GM21737 (cell line): Measurements from ENCODE around the gene KNTC1.
"Not testable (repeated sequence)": the region's sequence is repeated elsewhere in the genome, so short reads cannot be mapped to it uniquely, and the experiment has no call there.

Source experiments
- ATAC-seq: cut with Tn5 transposase; IDR thresholded peaks from one replicate; pipeline ENCODE4 v1.9.1; 2021; ENCODE audit warnings: mild to moderate bottlenecking, moderate library complexity; ENCODE audit not compliant: unreplicated experiment

KNTC1 gene

GRCh38 chr12:122547330-122547729 lies 20.3 kb downstream of the KNTC1 start:
- ATAC-seq, result no peak

DNA sequence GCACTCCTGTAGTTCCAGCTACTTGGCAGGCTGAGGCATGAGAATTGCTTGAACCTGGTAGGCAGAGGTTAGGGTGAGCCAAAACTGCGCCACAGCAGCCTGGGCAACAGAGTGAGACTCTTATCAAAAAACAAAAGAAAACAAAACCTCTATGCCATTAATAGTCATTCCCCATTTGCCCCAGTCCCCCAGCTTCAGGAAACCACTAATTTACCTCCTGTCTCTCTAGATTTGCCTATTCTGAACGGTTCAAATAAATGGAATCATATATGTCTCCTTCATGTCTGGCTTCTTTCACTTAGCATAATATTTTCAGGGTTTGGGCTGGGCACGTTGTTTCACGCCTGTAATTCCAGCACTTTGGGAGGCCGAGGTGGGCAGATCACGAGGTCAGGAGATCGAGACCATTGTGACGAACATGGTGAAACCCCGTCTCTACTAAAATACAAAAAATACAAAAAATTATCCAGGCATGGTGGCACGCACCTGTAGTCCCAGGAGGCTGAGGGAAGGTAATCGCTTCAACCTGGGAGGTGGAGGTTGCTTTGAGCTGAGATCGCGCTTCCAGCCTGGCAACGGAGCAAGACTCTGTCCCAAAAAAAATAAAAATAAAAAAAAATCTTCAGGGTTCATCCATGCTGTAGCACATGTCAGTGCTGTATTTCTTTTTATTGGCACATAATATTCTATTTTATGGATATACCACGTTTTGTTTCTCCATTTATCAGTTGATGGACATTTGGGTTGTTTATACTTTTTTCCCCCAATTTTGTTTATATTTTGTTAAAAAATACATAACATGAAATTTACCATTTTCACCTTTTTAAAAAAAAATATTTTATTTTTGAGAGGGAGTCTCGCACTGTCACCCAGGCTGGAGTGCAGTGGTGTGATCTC lies 31.9 kb downstream of the KNTC1 start:
- ATAC-seq, result no peak

DNA sequence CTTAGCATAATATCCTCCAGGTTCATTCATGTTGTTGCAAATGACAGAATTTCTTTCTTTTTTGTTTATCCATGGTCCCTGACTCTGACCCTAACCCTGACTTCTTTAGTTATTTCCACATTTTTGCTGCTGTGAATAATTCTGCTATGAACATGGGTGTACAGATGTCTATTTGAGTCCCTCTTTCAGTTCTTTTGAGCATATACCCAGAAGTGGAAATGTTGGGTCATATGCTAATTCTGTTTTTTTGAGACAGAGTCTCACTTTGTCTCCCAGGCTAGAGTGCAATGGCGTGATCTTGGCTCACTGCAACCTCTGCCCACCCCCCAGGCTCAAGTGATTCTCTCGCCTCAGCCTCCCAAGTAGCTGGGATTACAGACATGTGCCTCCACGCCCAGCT lies 33.1 kb downstream of the KNTC1 start:
- ATAC-seq, result no peak

DNA sequence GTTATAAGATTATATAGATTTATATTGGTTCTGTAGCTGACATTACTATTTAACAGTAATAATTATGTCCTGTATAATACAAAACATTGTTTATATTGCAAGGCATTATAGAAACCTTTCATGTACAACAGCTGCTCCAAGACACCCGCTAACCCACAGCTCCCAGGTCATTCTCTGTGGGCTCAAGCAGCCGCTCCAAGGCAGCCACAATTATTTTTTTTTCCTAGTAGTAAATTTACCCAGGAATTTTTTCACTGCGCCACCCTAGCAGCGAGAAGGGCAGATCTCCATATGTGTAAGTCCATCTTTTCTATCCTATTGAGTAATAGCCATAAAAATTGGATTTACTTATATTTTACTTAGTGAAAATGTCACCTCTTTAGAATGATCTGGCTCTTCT lies 36.3 kb downstream of the KNTC1 start:
- ATAC-seq, result no peak

DNA sequence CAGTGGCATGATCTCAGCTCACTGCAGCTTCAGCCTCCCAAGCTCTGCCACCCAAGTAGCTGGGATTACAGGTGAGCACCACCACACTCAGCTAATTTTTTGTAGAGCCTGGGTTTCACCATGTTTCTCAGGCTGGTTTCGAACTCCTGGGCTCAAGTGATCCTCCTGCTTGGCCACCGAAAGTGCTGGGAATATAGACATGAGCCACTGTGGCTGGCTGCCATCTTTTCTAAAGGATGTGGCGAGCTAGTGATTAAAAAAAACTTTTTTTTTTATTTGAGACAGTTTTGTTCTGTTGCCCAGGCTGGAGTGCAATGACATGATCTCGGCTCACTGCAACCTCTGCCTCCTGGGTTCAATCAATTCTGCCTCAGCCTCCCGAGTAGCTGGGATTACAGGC lies 39.8 kb downstream of the KNTC1 start:
- not testable (repeated sequence) for ATAC-seq

DNA sequence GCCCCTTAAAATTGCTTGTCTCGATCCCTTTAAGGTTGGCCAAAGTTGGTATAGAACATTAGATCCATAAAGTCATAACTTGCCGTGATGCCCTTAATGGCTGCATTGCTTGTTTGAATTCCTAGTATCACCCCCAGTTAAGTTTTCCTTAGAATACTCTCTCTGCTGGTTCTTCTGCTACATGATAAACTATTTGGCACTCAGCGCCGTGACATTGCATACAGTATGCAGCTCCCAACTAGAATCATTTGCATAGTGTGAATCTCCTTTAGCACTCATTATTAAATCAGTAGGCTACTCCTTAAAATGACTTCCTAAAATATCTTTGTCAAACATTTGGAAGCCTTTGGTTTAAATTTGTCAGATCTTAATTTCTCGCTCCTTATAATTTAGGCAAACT lies 42.2 kb downstream of the KNTC1 start:
- ATAC-seq, result no peak

GRCh38 chr12:122570006-122570405 lies 43.0 kb downstream of the KNTC1 start:
- ATAC-seq, result not testable (repeated sequence)

- ATAC-seq, result no peak
These were observed 44.8 kb downstream of the KNTC1 start for GRCh38 chr12:122571821-122572220.

DNA sequence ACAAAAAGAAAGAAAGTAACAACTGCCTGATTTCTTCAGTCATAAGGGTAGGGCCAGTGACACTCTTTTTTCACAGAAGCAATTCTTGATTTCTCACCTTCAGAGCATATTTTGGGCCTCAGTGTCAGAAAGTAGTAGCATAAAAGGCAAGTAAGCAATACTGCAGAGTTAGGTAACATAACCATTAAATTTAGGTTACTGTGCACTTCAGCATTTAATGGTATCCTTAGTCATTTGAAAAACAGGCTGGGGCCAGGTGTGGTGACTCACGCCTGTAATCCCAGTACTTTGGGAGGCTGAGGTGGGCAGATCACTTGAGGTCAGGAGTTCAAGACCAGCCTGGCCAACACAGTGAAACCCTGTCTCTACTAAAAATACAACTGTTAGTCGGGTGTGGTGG lies 56.2 kb downstream of the KNTC1 start:
- ATAC-seq, result not testable (repeated sequence)

DNA sequence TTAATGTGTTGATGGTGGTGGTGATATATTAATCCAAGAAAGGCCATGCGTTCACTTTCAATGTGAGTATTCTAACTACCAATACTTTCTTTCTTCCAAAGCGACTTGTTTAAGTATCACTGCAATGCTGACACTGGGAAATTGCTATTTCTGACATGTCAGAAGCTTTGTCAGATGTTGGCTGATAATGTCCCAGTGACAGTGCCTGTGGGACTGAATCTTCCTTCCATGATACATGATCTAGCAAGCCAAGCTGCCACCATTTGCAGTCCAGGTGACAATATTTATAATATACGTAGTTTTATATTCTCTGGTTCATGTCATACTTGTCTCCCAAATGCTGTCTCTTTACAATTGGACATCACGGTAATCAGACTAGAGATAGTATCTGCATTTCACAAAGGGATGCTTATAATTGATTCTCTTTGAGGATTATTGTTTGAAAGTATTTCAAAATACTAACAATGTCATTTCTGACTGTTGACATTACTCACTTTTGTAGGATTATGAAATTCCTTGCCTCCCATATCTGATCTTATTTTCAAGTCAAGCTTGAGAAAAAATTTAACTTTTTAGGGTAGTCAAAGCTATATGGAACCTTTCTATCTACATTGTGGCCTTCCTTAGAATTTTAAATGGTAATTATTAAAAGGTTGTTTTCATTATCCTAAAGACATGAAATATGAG lies 57.3 kb downstream of the KNTC1 start:
- ATAC-seq, result no peak

DNA sequence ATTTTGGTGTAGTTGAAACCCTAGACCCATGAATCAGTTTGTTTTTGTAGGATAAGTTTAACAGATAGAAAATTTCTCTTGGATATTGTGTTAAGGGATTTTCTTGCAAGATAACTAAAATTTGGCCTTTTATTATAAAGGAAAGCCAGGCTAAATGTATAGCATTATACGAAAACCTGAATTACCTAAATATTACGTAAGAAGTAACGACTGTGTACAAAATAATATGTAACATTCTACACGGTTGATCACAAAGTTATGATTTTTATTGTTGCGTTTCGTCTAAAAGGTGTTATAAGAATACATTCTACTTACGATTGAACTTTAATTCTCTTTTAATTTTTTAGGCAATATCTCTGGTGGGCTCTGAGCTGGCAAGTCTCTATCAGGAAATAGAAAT lies 63.9 kb downstream of the KNTC1 start:
- no peak for ATAC-seq

GRCh38 chr12:122591966-122592365 lies 64.9 kb downstream of the KNTC1 start:
- ATAC-seq, result not testable (repeated sequence)

DNA sequence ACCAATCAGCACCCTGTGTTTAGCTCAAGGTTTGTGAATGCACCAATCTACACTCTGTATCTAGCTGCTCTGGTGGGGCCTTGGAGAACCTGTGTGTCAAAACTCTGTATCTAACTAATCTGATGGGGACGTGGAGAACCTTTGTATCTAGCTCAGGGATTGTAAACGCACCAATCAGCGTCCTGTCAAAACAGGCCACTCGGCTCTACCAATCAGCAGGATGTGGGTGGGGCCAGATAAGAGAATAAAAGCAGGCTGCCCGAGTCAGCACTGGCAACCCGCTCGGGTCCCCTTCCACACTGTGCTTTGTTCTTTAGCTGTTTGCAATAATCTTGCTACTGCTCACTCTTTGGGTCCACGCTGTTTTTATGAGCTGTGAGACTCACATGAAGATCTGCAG lies 65.5 kb downstream of the KNTC1 start:
- not testable (repeated sequence) for ATAC-seq

DNA sequence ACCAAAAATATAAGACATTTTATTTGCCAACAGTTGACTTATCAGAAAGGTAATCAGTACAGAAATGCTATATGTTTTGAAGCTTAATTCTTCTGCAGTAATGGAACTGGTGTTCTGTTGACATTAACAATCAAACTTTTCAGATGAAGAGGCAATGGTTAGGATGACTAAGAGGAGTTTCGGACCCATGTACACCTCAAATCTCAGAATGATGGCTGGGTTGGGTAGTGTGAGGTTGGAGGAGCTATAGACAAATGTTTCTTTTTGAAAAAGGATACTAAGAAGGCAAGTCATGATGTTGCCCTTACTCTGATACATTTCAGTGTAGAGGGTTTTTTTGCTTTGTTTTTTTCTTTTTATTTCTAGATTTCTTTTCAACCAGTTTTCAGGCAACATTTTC lies 66.9 kb downstream of the KNTC1 start:
- no peak for ATAC-seq

GRCh38 chr12:122596838-122597237 lies 69.8 kb downstream of the KNTC1 start:
- ATAC-seq, result no peak

GRCh38 chr12:122602456-122602855 lies 75.4 kb downstream of the KNTC1 start:
- ATAC-seq, result no peak

- no peak for ATAC-seq
These were observed 77.9 kb downstream of the KNTC1 start for GRCh38 chr12:122604993-122605392.

GRCh38 chr12:122609732-122610131 lies 82.7 kb downstream of the KNTC1 start:
- ATAC-seq, result no peak

GRCh38 chr12:122610207-122610606 lies 83.2 kb downstream of the KNTC1 start:
- ATAC-seq, result no peak

DNA sequence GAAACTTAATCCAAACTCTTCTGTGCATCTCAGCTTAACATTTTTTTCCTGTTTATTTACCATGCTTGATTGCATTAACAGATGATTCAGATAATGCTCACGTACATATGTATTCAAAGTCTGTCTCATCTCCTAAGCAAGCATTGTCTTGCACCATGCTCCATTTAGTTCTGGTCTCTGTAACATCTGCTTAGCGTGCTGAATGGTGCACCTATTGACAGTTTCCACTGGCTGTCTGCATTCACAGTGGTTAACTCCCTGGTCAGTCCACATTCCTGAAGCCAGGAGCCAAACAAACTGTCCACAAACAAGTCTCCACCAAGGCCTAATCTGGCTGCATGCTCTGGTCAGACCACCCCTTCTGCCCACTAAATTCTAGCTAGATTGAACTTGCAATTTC lies 83.9 kb downstream of the KNTC1 start:
- no peak for ATAC-seq

DNA sequence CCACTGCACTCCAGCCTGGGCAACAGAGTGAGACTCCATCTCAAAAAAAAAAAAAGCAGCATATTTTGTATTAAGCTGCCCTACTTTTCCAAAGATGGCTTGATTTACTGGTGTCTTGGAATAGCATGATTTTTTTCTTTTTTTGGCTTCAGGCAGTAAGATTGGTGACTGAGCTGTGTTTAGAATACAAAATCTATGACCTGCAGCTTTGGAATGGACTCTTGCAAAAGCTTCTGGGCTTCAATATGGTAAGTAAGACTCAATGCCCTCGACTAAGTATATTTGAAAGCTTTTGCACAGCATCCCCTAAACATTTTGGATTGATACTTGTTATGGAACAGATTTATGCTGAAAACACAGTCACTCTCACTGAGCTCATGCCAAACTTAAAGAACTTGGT lies 87.8 kb downstream of the KNTC1 start:
- no peak for ATAC-seq

DNA sequence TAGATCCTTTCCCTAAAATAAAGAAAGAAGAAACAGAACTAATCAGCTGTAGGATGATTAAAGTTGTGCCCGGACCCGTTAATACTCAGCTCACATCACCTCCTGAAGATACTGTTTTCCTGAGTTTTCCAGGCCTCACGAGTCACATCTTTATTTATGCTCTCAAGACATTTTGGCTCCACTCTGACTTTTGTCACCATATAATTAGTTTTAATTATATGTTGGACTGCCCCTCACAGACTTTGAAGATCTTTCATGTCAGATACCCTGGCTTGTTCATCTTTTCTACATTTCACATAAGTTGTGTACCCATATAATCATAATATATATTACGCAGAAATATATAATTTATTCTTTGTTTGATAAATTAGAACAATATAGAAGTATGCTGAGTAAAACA lies 88.7 kb downstream of the KNTC1 start:
- ATAC-seq, result no peak
